HepG2 (cell line): ENCODE measurements around the gene ZNF132.
"Not testable (repeated sequence)": the region's sequence is repeated elsewhere in the genome, so short reads cannot be mapped to it uniquely, and the experiment has no call there.

Experiments
- AGO1 ChIP-seq: fragments of 200-400 bp; formaldehyde crosslinking; IDR thresholded peaks from 2 replicates; pipeline ENCODE4 v1.6.1; 2017; ENCODE audit warnings: mild to moderate bottlenecking, low read depth, low read length, moderate library complexity; ENCODE audit not compliant: poor library complexity, severe bottlenecking
- BRCA1 ChIP-seq: sonication (generic); formaldehyde crosslinking; IDR thresholded peaks from 2 replicates; pipeline ENCODE4 v1.4.0; 2020; ENCODE audit warnings: missing genetic modification reagents
- CERS6 ChIP-seq: sonication (generic); formaldehyde crosslinking; IDR thresholded peaks from 2 replicates; pipeline ENCODE4 v1.5.0; 2020; ENCODE audit warnings: missing genetic modification reagents
- FLYWCH1 ChIP-seq: sonication (generic); formaldehyde crosslinking; IDR thresholded peaks from 2 replicates; pipeline ENCODE4 v1.8.1; 2023; ENCODE audit warnings: mild to moderate bottlenecking, missing genetic modification reagents
- HNRNPL ChIP-seq: fragments of 200-400 bp; formaldehyde crosslinking; IDR thresholded peaks from 2 replicates; pipeline ENCODE4 v1.6.1; 2017; ENCODE audit warnings: mild to moderate bottlenecking, low read depth, low read length
- JUN ChIP-seq: sonication (generic); formaldehyde crosslinking; IDR thresholded peaks from 2 replicates; pipeline ENCODE4 v1.4.0; 2020; ENCODE audit warnings: mild to moderate bottlenecking, missing genetic modification reagents
- POLR2A ChIP-seq, 2 experiments: IDR thresholded peaks; 2 replicates each; pipeline ENCODE4 v1.6.1; 2011; ENCODE audit warnings: low read depth in 2 of 2, low read length in 2 of 2, mild to moderate bottlenecking in 1 of 2, moderate library complexity in 1 of 2; ENCODE audit not compliant: insufficient read depth in 1 of 2
- POLR2AphosphoS5 ChIP-seq: IDR thresholded peaks from 2 replicates; pipeline ENCODE4 v1.6.1; 2012; ENCODE audit warnings: low read depth, low read length
- PRDM10 ChIP-seq: sonication (generic); formaldehyde crosslinking; IDR thresholded peaks from 2 replicates; pipeline ENCODE4 v1.4.0; 2020; ENCODE audit warnings: low read depth, missing genetic modification reagents
- RELA ChIP-seq: sonication (generic); formaldehyde crosslinking; IDR thresholded peaks from 2 replicates; pipeline ENCODE4 v1.4.0; 2020; ENCODE audit warnings: missing genetic modification reagents
- SP2 ChIP-seq: sonication (generic); formaldehyde crosslinking; IDR thresholded peaks from 2 replicates; pipeline ENCODE4 v1.5.1; 2020; ENCODE audit warnings: mild to moderate bottlenecking, missing genetic modification reagents
- ZNF34 ChIP-seq: sonication (generic); formaldehyde crosslinking; IDR thresholded peaks from 2 replicates; pipeline ENCODE4 v1.4.0; 2020; ENCODE audit warnings: mild to moderate bottlenecking, missing genetic modification reagents, borderline replicate concordance
- ZNF615 ChIP-seq: sonication (generic); formaldehyde crosslinking; IDR thresholded peaks from 2 replicates; pipeline ENCODE4 v1.5.0; 2020; ENCODE audit warnings: mild to moderate bottlenecking, missing genetic modification reagents, borderline replicate concordance
- TF ChIP-seq, protein P1 (sequence below): sonication (generic); formaldehyde crosslinking; IDR thresholded peaks from 2 replicates; pipeline ENCODE4 v1.5.0; 2020; ENCODE audit warnings: mild to moderate bottlenecking, missing genetic modification reagents

DNA sequence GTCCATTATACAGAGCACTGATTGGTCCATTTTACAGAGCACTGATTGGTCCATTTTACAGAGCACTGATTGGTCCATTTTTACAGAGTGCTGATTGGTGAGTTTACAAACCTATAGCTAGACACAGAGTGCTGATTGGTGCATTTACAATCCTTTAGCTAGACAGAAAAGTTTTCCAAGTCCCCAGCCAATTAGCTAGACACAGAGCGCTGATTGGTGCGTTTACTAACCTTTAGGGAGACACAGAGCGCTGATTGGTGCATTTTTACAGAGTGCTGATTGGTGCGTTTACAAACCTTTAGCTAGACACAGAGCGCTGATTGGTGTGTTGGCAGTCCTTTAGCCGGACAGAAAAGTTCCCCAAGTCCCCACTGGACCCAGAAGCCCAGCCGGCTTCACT lies 3.0 kb upstream of the ZNF132 start:
- not testable (repeated sequence) for TF ChIP-seq HNRNPL; CERS6 (CRISPR knock-in tag); JUN; FLYWCH1 (CRISPR knock-in tag); ZNF615 (CRISPR knock-in tag); AGO1; ZNF34 (CRISPR knock-in tag); SP2 (CRISPR knock-in tag); POLR2AphosphoS5; RELA (CRISPR knock-in tag); BRCA1 (CRISPR knock-in tag); POLR2A (IDR thresholded peaks at IDR 0.05; ENCODE audit: insufficient read depth in 1 of 2, low read depth in 2 of 2, low read length in 2 of 2); PRDM10 (CRISPR knock-in tag)
- TF ChIP-seq, protein P1, sequence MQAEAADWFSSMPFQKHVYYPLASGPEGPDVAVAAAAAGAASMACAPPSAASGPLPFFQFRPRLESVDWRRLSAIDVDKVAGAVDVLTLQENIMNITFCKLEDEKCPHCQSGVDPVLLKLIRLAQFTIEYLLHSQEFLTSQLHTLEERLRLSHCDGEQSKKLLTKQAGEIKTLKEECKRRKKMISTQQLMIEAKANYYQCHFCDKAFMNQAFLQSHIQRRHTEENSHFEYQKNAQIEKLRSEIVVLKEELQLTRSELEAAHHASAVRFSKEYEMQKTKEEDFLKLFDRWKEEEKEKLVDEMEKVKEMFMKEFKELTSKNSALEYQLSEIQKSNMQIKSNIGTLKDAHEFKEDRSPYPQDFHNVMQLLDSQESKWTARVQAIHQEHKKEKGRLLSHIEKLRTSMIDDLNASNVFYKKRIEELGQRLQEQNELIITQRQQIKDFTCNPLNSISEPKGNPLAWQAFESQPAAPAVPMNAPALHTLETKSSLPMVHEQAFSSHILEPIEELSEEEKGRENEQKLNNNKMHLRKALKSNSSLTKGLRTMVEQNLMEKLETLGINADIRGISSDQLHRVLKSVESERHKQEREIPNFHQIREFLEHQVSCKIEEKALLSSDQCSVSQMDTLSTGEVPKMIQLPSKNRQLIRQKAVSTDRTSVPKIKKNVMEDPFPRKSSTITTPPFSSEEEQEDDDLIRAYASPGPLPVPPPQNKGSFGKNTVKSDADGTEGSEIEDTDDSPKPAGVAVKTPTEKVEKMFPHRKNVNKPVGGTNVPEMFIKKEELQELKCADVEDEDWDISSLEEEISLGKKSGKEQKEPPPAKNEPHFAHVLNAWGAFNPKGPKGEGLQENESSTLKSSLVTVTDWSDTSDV = not testable (repeated sequence)
